RKO (cell line): ENCODE results near the gene NFIC.
"Not testable (repeated sequence)": the region's sequence is repeated elsewhere in the genome, so short reads cannot be mapped to it uniquely, and the experiment has no call there.

Experiments
- DNase-seq: peaks from one replicate; pipeline ENCODE4 v3.0.0-alpha.2; 2016; ENCODE audit warnings: low spot score

Gene NFIC

DNA sequence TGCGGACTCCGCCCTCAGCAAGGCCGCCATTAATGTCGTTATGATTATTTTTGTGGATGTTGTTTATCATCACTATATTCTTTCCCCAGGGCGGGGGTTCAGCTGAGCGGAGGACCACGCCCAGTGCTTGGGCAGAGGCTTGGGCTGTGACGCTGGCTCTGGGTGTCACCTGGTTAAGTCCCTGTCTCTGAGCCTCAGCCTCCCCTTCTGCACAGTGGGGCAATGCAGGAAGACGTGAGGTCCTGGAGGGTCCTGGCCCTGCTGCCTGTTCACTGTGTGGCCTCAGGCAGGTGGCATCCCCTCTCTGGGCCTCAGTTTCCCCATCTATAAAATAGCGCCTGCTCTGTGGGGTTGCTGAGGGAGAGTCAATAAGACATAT lies 32.5 kb downstream of the NFIC start:
- DNase-seq, result no peak

DNA sequence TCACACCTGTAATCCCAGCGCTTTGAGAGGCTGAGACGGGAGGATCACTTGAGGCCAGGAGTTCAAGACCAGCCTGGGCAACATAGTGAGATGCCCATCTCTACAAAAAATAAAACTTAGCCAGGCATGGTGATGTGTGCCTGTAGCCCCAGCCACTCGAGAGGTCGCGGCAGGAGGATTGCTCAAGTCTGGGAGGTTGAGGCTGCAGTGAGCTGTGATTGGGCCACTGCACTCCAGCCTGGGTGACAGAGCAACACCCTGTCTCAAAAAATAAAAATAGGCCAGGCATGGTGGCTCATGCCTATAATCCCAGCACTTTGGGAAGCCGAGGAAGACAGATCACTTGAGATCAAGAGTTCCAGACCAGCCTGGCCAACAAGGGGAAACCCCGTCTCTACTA lies 32.9 kb downstream of the NFIC start:
- not testable (repeated sequence) for DNase-seq

DNA sequence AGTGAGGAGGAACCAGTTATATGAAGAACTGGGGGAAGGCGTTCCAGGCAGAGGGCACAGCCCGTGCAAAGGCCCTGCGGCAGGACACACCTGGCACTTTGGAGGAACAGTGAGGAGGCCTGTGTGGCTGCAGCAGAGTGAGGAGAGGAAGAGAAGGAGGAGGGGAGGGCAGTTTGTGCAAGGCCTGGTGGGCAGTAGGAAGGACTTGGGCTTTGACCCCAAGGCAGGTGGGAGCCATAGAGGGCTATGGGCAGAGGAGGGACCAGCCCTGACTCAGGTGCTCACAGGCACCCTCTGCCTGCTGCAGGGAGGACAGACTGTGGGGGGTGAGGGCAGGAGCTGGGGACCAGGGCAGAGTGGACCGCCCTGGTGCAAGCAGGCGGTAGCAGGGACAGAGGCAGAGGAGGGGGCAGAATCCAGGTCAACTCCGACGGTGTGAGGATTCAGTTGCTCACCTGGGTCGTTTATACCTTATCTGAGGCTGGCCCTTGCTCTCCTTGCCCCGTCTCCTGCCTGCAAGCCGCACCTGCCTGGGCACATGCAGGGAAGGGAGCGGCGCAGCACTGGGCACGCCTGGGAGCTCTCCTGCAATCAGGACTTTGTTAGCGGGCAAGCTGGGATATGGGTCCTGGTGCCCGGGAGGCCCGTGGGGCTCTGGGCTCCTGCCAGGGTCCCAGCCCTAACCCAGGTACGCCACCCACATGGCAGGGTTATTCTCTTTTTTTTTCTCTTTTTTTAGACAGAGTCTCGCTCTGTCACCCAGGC lies 34.8 kb downstream of the NFIC start:
- DNase-seq, result no peak

DNA sequence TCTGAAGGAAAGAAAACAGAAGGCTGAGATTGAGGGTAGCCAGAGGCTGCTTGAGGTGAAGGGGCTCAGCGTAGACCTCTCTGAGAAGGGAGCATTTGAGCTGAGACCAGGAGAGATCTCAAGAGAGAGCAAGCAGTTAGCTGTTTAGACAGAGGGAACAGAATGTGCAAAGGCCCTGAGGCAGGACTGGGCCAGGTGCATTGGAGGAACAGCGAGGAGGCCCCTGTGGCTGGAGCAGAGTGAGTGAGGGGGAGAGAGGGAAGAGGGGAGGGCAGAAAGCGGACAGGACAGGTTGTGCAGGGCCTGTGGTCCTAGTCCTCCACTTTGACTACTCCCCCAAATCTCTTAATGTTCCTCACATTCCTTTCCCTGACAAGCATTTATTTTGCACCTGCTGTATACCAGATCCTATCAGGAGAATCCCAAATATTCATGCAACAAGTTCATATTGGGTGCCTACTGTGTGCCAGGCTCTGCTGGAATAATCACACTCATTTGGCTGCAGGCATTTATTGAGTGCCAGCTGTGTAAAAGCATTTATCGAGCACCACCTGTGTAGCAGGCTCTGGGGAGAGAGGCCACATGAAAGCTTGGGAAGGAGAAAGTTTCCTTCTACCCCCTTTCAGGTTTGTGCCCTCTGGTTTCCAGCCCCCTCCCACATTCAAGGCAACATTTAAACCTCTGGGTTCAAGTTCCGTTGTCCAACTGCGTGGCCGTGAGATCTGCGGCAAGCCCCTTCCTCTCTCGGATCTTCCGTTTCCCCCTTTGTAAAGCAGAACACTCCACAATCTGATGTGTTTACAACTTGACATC lies 36.5 kb downstream of the NFIC start:
- no peak for DNase-seq

DNA sequence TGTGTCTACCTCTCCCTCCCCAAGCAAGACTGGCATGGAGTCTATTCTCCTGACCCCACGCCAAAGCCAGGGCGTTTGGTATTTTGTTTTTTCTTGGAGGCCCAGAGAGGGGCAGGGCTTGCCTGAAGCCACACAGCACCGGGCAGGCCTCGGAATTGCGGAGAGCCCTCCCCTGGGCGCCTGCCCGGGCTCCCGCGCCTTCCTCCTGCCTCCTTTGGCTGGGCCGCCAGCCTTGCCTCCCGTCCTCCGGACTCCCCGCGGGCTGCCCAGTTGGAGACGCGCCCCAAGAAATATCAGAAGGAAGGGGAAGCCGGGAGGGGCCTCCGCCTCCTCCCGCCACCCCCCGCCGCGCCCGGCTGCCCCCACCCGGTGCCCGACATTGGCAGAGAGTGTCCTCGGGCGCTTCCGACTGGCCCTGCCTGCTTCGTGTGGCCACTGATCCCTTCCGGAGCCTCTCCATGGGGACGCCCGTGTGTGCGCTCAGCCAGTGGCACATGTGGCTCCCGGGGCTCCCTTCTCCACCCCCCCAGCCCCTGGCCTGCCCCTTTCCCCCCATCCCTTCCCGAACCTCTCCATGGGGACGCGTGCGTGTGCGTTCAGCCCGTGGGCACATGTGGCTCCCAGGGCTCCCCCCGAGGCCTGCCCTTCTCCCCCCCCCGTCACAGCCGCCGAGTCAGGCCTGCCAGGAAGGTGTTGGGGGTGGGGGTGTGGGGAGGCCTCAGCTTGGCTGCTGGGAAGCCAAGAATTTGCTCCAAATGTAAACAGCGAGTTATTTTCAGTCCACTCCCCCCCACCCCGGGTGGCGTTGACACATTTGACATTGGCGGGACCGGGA lies 37.3 kb downstream of the NFIC start:
- no peak for DNase-seq

DNA sequence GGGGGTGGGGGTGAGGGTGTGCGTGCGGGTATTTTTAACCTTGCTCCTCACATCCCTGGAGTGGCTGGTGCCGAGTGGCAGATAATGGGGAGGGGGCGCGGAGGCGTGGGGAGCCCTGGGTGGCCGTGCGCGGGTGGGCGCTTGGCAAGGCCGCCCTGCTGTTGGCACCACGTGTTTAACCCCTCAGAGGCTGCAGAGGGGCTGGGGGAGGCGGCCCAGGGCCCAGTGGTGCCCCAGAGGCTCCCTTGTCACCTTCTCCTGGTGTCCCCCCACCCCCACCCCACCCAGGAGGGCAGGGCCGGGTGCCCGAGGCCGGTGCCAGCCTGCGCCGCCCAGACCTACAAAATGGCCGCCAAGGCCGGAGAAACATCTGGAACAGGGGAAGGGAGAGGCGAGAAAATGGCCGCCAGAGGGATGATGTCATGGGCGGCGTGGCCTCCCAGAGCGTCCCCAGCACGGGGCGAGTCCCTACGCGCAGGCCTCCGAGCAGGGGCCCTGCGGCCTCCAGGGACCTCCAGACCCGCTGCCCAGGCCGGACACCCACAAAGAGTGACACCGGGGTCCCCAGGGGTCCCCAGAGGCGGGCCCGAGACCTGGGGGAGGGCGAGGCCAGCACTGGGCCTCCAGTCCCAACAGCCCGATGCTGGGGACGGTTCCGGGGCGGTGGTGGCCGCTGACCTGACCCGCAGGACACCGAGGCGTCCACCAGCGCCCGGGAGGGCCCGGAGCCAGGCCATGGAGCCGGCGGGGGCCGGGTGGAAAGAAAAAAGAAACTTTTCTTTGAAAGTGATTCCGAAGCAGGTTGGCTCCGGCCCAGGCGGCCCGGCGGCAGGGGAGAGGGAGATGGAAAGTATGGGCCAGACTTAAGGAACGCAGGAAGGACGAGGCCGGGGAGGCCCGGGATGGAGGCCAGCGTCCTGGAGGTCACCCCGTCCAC lies 38.2 kb downstream of the NFIC start:
- DNase-seq, result no peak

DNA sequence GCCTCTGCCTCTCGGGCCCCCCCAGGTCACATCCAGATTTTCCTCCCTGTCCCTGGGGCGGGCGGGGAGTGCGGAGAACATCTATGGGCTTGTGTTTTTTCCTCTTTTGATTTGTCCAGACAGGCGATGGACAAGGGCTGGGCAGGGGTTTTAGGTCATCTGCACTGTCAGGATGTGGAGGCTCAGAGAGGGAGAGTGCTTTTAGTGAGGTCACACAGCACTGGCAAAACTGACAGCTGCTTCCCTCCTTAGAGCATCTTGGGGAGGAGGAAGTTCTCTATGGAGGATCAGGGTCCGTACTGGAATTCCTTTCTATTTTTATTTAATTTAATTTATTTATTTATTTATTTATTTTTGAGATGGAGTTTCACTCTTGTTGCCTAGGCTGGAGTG lies 38.9 kb downstream of the NFIC start:
- DNase-seq, result no peak

DNA sequence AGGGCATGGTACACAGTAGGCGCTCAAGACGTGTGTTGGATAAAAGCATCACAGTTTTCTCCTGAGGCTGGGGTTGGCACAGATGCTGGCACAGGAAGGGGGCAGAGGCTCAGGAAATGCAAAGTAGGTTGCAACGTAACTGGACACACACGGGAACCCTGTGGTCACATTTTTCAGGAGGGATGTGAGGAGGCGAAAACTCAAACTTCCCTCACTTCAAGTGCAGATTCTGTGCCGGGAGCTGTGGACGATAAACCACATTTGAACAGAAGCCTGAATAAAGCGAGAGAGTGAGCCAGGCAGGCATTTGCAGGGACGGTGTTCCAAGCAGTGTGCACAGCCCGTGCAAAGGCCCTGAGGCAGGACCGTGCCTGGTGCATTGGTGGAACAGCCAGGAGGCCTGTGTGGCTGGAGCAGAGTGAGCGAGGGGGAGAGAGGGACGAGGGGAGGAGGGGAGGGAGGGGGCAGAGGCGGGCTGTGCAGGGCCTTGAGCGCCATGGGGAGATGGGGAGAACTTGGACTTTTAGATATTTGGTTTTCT lies 40.3 kb downstream of the NFIC start:
- no peak for DNase-seq

DNA sequence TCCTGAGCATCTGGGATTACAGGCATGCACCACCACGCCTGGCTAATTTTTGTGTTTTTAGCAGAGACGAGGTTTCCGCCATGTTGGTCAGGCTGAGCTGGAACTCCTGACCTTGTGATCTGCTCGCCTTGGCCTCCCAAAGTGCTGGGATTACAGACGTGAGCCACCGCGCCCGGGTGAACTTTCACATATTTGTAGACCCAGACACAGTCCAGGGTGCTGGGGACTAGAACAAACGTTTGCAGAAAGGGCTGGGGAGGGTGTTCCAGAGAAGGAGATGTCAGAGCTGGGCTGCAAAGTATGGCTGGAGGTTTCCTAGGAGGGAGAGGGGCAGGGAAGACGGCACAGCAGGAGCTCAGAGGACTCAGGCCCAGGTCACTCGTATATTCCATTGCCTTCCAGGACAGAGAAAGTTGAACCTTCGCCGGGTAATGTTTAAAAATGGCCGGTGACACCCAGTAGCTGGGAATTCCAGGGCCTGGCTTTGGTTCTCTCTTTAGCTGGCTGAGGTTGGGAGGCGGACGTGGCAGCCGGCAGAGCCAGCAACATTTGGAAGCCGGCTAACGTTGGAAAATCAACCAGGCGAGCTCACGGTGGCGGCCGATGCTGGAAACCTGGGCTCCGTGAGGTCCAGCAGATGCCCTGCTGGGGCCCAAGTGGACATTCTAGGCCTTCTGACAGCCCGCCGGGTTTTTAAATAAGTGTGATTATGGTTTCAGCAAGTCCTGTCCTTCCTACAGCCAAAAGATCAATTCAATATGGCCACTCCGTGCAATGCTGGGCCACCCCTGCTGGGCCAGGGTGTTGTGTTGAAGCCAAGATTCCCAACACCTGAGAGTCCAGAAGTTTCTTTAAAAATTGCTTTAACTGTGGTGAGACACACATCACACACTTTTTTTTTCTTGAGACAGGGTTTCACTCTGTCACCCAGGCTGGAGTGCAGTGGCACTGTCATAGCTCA lies 41.5 kb downstream of the NFIC start:
- DNase-seq, result no peak

DNA sequence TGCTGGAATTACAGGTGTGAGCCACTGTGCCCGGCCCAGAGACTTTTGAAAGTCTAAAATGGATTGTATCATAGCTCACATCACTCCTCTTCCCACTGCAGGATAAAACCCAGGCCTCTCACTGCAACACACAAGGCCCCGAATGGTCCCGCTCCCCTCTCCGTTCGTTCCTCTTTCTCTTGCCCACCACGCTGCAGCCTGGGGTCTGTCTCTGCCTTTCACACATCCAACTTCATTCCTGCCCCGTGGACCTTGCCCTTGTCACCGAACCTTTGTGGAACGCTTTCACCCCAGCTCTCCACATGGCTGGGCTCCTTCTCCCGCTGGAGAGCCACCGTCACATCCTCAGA lies 42.6 kb downstream of the NFIC start:
- DNase-seq, result no peak

DNA sequence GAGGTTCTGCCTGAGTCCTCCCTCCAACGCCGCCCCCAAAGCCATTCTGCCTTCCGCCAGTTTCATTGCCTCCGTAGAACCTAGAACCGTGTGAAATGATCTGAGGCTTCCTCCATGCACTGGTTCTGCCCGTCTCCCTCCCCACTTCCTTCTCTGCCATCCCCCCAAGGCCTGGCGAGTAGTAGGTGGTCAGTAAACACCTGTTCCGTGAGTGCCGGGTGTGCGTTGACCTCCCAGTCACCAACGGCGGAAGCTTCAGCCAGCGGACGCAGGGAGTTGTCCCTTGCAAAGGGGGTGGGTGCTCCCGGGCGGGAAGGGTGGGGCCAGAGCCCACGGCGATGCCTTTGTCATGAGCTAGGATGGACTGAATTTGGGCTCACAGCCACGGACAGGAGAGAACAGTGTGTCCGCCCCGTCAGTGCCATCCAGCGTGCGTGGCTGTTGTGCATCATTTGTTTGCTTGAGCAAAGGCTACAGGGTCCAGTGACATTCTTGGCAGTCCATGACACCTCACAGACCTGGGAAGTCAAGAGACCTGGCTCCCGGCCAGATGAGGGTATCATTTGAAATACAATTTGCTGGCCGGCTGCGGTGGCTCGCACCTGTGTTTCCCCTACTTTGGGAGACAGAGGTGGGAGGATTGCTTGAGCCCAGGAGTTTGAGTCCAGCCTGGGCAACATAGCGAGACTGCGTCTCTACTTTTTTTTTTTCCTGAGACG lies 43.1 kb downstream of the NFIC start:
- no peak for DNase-seq

DNA sequence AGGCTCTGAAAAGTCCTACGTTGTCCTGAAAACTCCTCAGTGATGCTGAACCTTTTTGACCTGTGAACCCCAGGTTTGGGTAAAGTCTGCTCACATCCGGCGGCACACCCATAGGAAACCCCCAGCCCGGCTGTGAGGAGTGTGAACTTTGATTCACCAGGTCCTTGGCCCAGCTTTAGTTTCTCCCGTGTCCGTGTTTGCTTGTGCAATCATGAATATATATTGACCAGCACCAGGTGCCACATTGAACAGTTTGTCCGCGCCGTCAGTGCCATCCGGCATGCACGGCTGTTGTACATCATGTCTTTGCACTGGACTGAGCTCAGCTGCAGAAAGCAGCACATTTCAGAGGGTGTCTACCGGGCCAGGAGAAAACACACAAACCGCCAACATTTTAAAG lies 45.3 kb downstream of the NFIC start:
- DNase-seq, result no peak

DNA sequence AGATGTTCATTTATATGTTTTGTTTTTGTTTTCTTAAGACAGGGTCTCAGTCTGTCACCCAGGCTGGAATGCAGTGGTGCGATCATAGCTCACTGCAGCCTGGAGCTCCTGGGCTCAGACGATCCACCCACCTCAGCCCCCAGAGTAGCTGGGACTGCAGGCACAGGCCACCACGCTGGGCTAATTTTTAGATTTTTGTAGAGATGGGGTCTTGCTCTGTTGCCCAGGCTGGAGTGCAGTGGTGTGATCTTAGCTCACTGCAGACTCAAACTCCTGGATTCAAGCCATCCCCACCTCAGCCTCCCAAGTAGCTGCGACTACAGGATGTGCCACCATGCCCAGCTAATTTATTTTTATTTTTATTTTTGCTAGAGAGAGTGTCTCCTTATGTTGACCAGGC lies 45.7 kb downstream of the NFIC start:
- DNase-seq, result no peak

DNA sequence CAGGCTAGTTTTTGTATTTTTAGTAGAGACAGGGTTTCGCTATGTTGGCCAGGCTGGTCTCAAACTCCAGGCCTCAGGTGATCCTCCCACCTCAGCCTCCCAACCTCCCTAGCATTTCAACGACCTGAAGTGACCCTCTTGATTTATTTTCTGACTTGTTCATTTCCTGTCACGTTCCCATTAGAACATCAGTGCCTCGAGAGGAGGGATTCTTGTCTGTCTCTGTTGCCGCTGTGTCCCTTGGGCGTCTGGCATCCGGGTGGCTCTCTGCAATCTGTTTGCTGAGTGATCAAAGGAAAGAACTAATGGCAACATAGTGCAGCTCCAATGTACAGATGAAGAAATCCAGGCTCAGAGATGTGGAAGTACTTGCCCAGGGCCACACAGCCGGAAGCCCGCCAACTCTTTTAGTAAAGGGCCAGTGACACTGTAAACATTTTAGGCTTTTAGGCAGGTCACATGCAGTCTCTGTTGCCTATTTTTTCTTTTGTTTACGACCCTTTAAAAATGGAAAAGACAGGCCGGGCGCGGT lies 47.5 kb downstream of the NFIC start:
- DNase-seq, result no peak

DNA sequence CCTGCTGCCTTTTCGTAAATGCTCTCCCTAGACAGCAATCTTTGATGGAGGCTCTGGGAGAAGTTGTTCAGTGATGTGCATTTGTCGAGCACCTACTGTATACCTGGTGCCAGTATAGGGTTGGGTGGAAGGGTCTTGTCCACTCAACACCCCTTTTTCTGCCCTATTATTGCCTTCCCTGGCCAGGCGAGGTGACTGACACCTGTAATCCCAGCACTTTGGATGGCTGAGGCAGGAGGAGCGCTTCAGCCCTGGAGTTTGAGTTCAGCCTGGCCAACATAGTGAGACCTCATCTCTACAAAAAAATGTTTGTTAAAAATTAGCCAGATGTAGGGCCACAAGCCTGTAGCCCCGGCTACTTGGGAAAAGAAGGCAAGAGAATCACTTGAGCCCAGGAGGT lies 49.3 kb downstream of the NFIC start:
- DNase-seq, result no peak

DNA sequence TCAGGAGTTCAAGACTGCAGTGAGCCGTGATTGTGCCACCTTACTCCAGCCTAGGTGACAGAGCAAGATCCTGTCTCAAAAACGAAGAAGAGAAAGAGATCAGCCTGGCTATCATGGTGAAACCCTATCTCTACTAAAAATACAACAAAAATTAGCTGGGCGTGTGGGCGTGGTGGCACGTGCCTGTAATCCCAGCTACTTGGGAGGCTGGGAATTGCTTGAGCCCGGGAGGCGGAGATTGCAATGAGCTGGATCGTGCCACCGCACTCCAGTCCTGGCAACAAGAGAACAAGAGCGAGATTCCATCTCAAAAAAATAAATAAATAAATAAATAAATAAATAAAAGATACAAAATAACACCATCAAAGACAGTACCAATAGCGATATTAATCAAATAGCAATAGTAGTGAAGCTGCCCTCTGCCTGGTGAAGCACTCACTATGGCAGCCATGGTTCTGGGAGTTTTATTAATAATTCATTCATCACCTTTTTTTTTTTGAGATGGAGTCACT lies 53.9 kb downstream of the NFIC start:
- DNase-seq, result no peak

DNA sequence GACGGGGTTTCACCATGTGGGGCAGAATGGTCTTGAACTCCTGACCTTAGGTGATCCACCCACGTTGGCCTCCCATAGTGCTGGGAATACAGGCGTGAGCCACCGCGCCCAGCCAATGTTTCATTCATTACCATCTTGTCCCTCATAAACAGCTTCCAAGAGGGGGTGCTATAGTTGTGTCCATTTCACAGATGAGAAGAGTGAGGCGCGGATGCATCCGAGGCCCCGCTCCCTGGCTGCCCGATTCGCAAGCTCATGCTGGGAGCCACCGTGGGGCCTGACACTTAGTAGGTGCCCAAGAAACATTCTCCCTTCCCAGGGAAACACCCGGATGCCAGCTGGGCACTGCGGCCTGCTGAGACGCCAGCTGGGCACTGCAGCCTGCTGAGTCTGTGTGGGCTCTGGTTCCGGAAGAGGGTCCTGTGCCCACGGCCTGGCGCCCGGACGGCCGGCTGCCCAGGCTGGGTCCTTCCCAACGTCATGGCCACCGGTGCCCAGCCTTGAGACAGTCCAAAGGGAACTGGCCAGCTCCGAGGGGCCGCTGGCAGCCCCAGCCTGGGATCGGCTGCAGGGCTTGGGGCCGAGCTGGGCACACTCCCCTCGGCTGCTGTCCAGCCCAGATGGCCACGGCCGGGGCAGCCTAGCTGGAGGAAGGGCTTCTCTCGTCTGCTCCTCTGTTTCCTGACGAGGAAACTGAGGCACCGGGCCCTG lies 54.7 kb downstream of the NFIC start:
- no peak for DNase-seq

DNA sequence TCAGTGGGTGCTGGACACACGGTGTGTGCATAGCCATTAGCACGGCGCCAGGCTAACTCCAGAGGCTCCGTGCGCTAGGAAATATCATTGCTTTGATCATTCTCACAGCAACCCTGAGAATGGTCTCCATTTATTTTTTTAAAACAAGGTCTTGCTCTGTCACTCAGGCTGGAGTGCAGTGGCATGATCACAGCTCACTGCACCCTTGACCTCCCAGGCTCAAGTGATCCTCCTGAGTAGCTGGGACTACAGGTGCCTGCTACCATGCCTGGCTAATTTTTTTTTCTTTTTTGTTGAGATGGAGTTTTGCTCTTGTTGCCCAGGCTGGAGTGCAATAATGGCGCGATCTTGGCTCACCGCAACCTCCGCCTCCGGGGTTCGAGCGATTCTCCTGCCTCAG lies 55.3 kb downstream of the NFIC start:
- DNase-seq, result not testable (repeated sequence)
